ENCODE measurements around the gene PKMYT1. TPM values are rescaled to one million over a fixed set of nuclear protein-coding genes. Genes with fewer than 3 reads are reported as not detected.
"Not testable (repeated sequence)": the region's sequence is repeated elsewhere in the genome, so short reads cannot be mapped to it uniquely, and the experiment has no call there.

Gene PKMYT1
- total and polyA plus RNA-seq, 5 donors from 2014 or later, result 1.5 to 7.2 (median 3.1) TPM

GRCh38 chr16:2929693-2930092 lies 50.6 kb downstream of the PKMYT1 start:
- H3K36me3 Mint-ChIP-seq, result peaks cover 9% of the 10 kb centered on the region
- ATAC-seq (ENCODE audit: low read depth in 2 of 2) (no peak), DNase-seq (no peak)
- peaks cover 4 to 13% (median 13%) of the 10 kb centered on the region in 4 donors for H3K4me1 Mint-ChIP-seq
- no peaks in the 10 kb centered on the region for H3K27me3 Mint-ChIP-seq
- H3K27ac Mint-ChIP-seq, result no peak overlapping the region
- Histone ChIP-seq H3K4me1 (ENCODE audit: control insufficient read depth, insufficient read depth, low read length, poor library complexity, severe bottlenecking) (peaks cover 10% of the 10 kb centered on the region), H3K36me3 (ENCODE audit: control insufficient read depth, insufficient read depth, low read length) (peaks cover 8% of the 10 kb centered on the region), H3K27ac (ENCODE audit: insufficient read depth, low read length, poor library complexity, severe bottlenecking) (no peak overlapping the region), H3K4me3 (ENCODE audit: low read depth, low read length) (no peak overlapping the region), H3K27me3 (ENCODE audit: control insufficient read depth, insufficient read depth, low read length) (no peaks in the 10 kb centered on the region), H3K9me3 (ENCODE audit: control insufficient read depth in 2 of 2, low read length in 2 of 2) (no peaks in the 10 kb centered on the region)
- H3K4me3 Mint-ChIP-seq, result no peak overlapping the region
- no peaks in the 10 kb centered on the region for H3K9me3 Mint-ChIP-seq

GRCh38 chr16:2928796-2929195 lies 51.5 kb downstream of the PKMYT1 start:
- H3K9me3 Mint-ChIP-seq, result no peaks in the 10 kb centered on the region
- DNase-seq (no peak), ATAC-seq (ENCODE audit: low read depth in 2 of 2) (no peak)
- no peaks in the 10 kb centered on the region for H3K27me3 ChIP-seq (ENCODE audit: control insufficient read depth, insufficient read depth, low read length)
- H3K27ac Mint-ChIP-seq, result no peak overlapping the region
- H3K4me1 Mint-ChIP-seq, result peaks cover 4 to 13% (median 13%) of the 10 kb centered on the region in 4 donors
- peaks cover under 1% of the 10 kb centered on the region for H3K36me3 ChIP-seq (ENCODE audit: control insufficient read depth, insufficient read depth, low read length)
- H3K36me3 Mint-ChIP-seq, result no peaks in the 10 kb centered on the region
- peaks cover 10% of the 10 kb centered on the region for H3K4me1 ChIP-seq (ENCODE audit: control insufficient read depth, insufficient read depth, low read length, poor library complexity, severe bottlenecking)
- H3K4me3 ChIP-seq (ENCODE audit: low read depth, low read length), result no peak overlapping the region
- no peaks in the 10 kb centered on the region for H3K9me3 ChIP-seq (ENCODE audit: control insufficient read depth in 2 of 2, low read length in 2 of 2)
- no peak overlapping the region for H3K27ac ChIP-seq (ENCODE audit: insufficient read depth, low read length, poor library complexity, severe bottlenecking)
- no peak overlapping the region for H3K4me3 Mint-ChIP-seq
- no peaks in the 10 kb centered on the region for H3K27me3 Mint-ChIP-seq

GRCh38 chr16:2928151-2928550 lies 52.1 kb downstream of the PKMYT1 start:
- H3K9me3 Mint-ChIP-seq; H3K27me3 Mint-ChIP-seq; H3K27me3 ChIP-seq (ENCODE audit: control insufficient read depth, insufficient read depth, low read length); H3K27ac ChIP-seq (ENCODE audit: insufficient read depth, low read length, poor library complexity, severe bottlenecking); H3K36me3 ChIP-seq (ENCODE audit: control insufficient read depth, insufficient read depth, low read length); DNase-seq; H3K36me3 Mint-ChIP-seq; H3K9me3 ChIP-seq (ENCODE audit: control insufficient read depth in 2 of 2, low read length in 2 of 2); ATAC-seq (ENCODE audit: low read depth in 2 of 2); H3K4me3 Mint-ChIP-seq; H3K4me3 ChIP-seq (ENCODE audit: low read depth, low read length): not testable (repeated sequence)
- Mint-ChIP-seq H3K27ac (peak overlapping the region in 1 of 3 donors; percentile 76), H3K4me1 (peaks cover 4 to 13% (median 13%) of the 10 kb centered on the region in 4 donors)
- peaks cover 10% of the 10 kb centered on the region for H3K4me1 ChIP-seq (ENCODE audit: control insufficient read depth, insufficient read depth, low read length, poor library complexity, severe bottlenecking)

- H3K9me3 ChIP-seq (ENCODE audit: control insufficient read depth in 2 of 2, low read length in 2 of 2), result no peaks in the 10 kb centered on the region
- H3K4me3 ChIP-seq (ENCODE audit: low read depth, low read length), result peak overlapping the region; percentile 58
- Mint-ChIP-seq H3K4me3 (peak overlapping the region in 1 of 4 donors; percentile 42), H3K4me1 (peaks cover 4 to 16% (median 13%) of the 10 kb centered on the region in 4 donors), H3K36me3 (peaks cover 9% of the 10 kb centered on the region), H3K27me3 (no peaks in the 10 kb centered on the region), H3K9me3 (no peaks in the 10 kb centered on the region), H3K27ac (peak overlapping the region; percentile 0 to 76 (median 45))
- peak; percentile 99 for ATAC-seq (ENCODE audit: low read depth in 2 of 2)
- H3K4me1 ChIP-seq (ENCODE audit: control insufficient read depth, insufficient read depth, low read length, poor library complexity, severe bottlenecking), result peaks cover 10% of the 10 kb centered on the region
- peak; percentile 80 to 91 (median 87) for DNase-seq
- H3K27me3 ChIP-seq (ENCODE audit: control insufficient read depth, insufficient read depth, low read length), result no peaks in the 10 kb centered on the region
- peak overlapping the region; percentile 45 for H3K27ac ChIP-seq (ENCODE audit: insufficient read depth, low read length, poor library complexity, severe bottlenecking)
- H3K36me3 ChIP-seq (ENCODE audit: control insufficient read depth, insufficient read depth, low read length), result peaks cover 8% of the 10 kb centered on the region
Measured at GRCh38 chr16:2927010-2927646, 53.1 kb downstream of the PKMYT1 start.

- Histone ChIP-seq H3K4me1 (ENCODE audit: control insufficient read depth, insufficient read depth, low read length, poor library complexity, severe bottlenecking) (peaks cover 10% of the 10 kb centered on the region), H3K9me3 (ENCODE audit: control insufficient read depth in 2 of 2, low read length in 2 of 2) (no peaks in the 10 kb centered on the region), H3K27me3 (ENCODE audit: control insufficient read depth, insufficient read depth, low read length) (no peaks in the 10 kb centered on the region), H3K4me3 (ENCODE audit: low read depth, low read length) (peak overlapping the region; percentile 58), H3K27ac (ENCODE audit: insufficient read depth, low read length, poor library complexity, severe bottlenecking) (peak overlapping the region; percentile 45), H3K36me3 (ENCODE audit: control insufficient read depth, insufficient read depth, low read length) (peaks cover 8% of the 10 kb centered on the region)
- H3K9me3 Mint-ChIP-seq, result no peaks in the 10 kb centered on the region
- ATAC-seq (ENCODE audit: low read depth in 2 of 2) (no peak), DNase-seq (no peak)
- H3K27me3 Mint-ChIP-seq, result no peaks in the 10 kb centered on the region
- H3K27ac Mint-ChIP-seq, result peak overlapping the region; percentile 0 to 76 (median 14)
- peaks cover 12% of the 10 kb centered on the region for H3K36me3 Mint-ChIP-seq
- H3K4me1 Mint-ChIP-seq, result peaks cover 4 to 16% (median 13%) of the 10 kb centered on the region in 4 donors
- H3K4me3 Mint-ChIP-seq, result peak overlapping the region in 1 of 4 donors; percentile 42
Measured at GRCh38 chr16:2926650-2926999, 53.6 kb downstream of the PKMYT1 start.

GRCh38 chr16:2925951-2926649 lies 54.1 kb downstream of the PKMYT1 start:
- H3K4me1 Mint-ChIP-seq, result peaks cover 4 to 16% (median 13%) of the 10 kb centered on the region in 4 donors
- no peak for ATAC-seq (ENCODE audit: low read depth in 2 of 2)
- H3K4me3 ChIP-seq (ENCODE audit: low read depth, low read length), result no peak overlapping the region
- H3K36me3 Mint-ChIP-seq, result peaks cover 12% of the 10 kb centered on the region
- H3K4me1 ChIP-seq (ENCODE audit: control insufficient read depth, insufficient read depth, low read length, poor library complexity, severe bottlenecking), result peaks cover 10% of the 10 kb centered on the region
- H3K9me3 ChIP-seq (ENCODE audit: control insufficient read depth in 2 of 2, low read length in 2 of 2), result no peaks in the 10 kb centered on the region
- no peaks in the 10 kb centered on the region for H3K27me3 ChIP-seq (ENCODE audit: control insufficient read depth, insufficient read depth, low read length)
- no peak for DNase-seq
- H3K27ac Mint-ChIP-seq, result peak overlapping the region; percentile 0 to 76 (median 14)
- H3K27me3 Mint-ChIP-seq, result no peaks in the 10 kb centered on the region
- no peak overlapping the region for H3K4me3 Mint-ChIP-seq
- no peak overlapping the region for H3K27ac ChIP-seq (ENCODE audit: insufficient read depth, low read length, poor library complexity, severe bottlenecking)
- no peaks in the 10 kb centered on the region for H3K9me3 Mint-ChIP-seq
- peaks cover 8% of the 10 kb centered on the region for H3K36me3 ChIP-seq (ENCODE audit: control insufficient read depth, insufficient read depth, low read length)

GRCh38 chr16:2924901-2925755 lies 55.1 kb downstream of the PKMYT1 start:
- Histone ChIP-seq H3K27ac (ENCODE audit: insufficient read depth, low read length, poor library complexity, severe bottlenecking) (no peak overlapping the region), H3K4me3 (ENCODE audit: low read depth, low read length) (no peak overlapping the region), H3K4me1 (ENCODE audit: control insufficient read depth, insufficient read depth, low read length, poor library complexity, severe bottlenecking) (peaks cover 10% of the 10 kb centered on the region), H3K36me3 (ENCODE audit: control insufficient read depth, insufficient read depth, low read length) (peaks cover 8% of the 10 kb centered on the region), H3K27me3 (ENCODE audit: control insufficient read depth, insufficient read depth, low read length) (no peaks in the 10 kb centered on the region), H3K9me3 (ENCODE audit: control insufficient read depth in 2 of 2, low read length in 2 of 2) (no peaks in the 10 kb centered on the region)
- Mint-ChIP-seq H3K27ac (no peak overlapping the region), H3K27me3 (no peaks in the 10 kb centered on the region), H3K9me3 (no peaks in the 10 kb centered on the region), H3K4me3 (no peak overlapping the region), H3K36me3 (peaks cover 12% of the 10 kb centered on the region), H3K4me1 (peaks cover 4 to 16% (median 13%) of the 10 kb centered on the region in 4 donors)
- DNase-seq, result no peak
- no peak for ATAC-seq (ENCODE audit: low read depth in 2 of 2)
